ENCODE measurements around the gene C1D. TPM values are rescaled to one million over a fixed set of nuclear protein-coding genes. Genes with fewer than 3 reads are reported as not detected.

The C1D gene
- total RNA-seq, 1 donor from 2014 or later = 19.3 TPM

- DNase-seq (ENCODE audit: extremely low spot score, unreplicated experiment) = no peak
- no peak overlapping the region for H3K4me3 Mint-ChIP-seq (ENCODE audit: unreplicated experiment)
- no peaks in the 10 kb centered on the region for H3K4me1 Mint-ChIP-seq (ENCODE audit: unreplicated experiment)
- no peak overlapping the region for H3K27ac Mint-ChIP-seq (ENCODE audit: unreplicated experiment)
- H3K27me3 Mint-ChIP-seq (ENCODE audit: unreplicated experiment) = peaks cover 36% of the 10 kb centered on the region
- H3K36me3 Mint-ChIP-seq (ENCODE audit: unreplicated experiment) = no peaks in the 10 kb centered on the region
- no peak for TF ChIP-seq CTCF (IDR thresholded peaks at IDR 0.05)
- H3K9me3 Mint-ChIP-seq (ENCODE audit: unreplicated experiment) = no peaks in the 10 kb centered on the region
Measured at GRCh38 chr2:68094111-68094510, 31.3 kb upstream of the C1D start.

- H3K4me3 Mint-ChIP-seq (ENCODE audit: unreplicated experiment) = no peak overlapping the region
- DNase-seq (ENCODE audit: extremely low spot score, unreplicated experiment) = no peak
- no peak overlapping the region for H3K27ac Mint-ChIP-seq (ENCODE audit: unreplicated experiment)
- H3K4me1 Mint-ChIP-seq (ENCODE audit: unreplicated experiment) = no peaks in the 10 kb centered on the region
- H3K36me3 Mint-ChIP-seq (ENCODE audit: unreplicated experiment) = no peaks in the 10 kb centered on the region
- TF ChIP-seq CTCF (IDR thresholded peaks at IDR 0.05) = no peak
- peaks cover 38% of the 10 kb centered on the region for H3K27me3 Mint-ChIP-seq (ENCODE audit: unreplicated experiment)
- H3K9me3 Mint-ChIP-seq (ENCODE audit: unreplicated experiment) = no peaks in the 10 kb centered on the region
Measured at GRCh38 chr2:68093634-68094033, 30.8 kb upstream of the C1D start.

- no peaks in the 10 kb centered on the region for H3K9me3 Mint-ChIP-seq (ENCODE audit: unreplicated experiment)
- H3K27ac Mint-ChIP-seq (ENCODE audit: unreplicated experiment) = no peak overlapping the region
- H3K36me3 Mint-ChIP-seq (ENCODE audit: unreplicated experiment) = no peaks in the 10 kb centered on the region
- H3K27me3 Mint-ChIP-seq (ENCODE audit: unreplicated experiment) = peaks cover 47% of the 10 kb centered on the region
- no peak overlapping the region for H3K4me3 Mint-ChIP-seq (ENCODE audit: unreplicated experiment)
- no peak for TF ChIP-seq CTCF (IDR thresholded peaks at IDR 0.05)
- no peaks in the 10 kb centered on the region for H3K4me1 Mint-ChIP-seq (ENCODE audit: unreplicated experiment)
- DNase-seq (ENCODE audit: extremely low spot score, unreplicated experiment) = no peak
Measured at GRCh38 chr2:68091439-68092034, 28.7 kb upstream of the C1D start.

DNA sequence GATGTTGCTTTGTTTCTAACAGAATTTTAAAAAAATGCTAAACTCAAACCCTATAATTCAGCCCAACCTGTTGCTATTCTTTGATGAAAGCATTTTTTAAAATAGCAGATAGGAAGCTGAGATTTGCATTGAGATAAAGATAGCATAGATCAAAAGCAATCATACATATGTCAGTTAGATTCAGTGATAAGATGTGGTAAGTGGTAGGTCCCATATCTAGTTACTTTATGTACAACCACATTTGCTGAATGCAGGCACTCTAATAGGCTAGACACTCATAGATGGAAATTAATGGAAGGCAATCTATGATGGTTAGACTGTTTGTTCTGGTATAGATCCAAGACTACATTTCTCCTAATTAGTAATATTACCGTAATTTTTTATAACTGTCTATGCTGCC lies 27.2 kb upstream of the C1D start:
- H3K4me1 Mint-ChIP-seq (ENCODE audit: unreplicated experiment) = no peaks in the 10 kb centered on the region
- no peak overlapping the region for H3K4me3 Mint-ChIP-seq (ENCODE audit: unreplicated experiment)
- no peaks in the 10 kb centered on the region for H3K9me3 Mint-ChIP-seq (ENCODE audit: unreplicated experiment)
- no peak for TF ChIP-seq CTCF (IDR thresholded peaks at IDR 0.05)
- no peak for DNase-seq (ENCODE audit: extremely low spot score, unreplicated experiment)
- peaks cover 52% of the 10 kb centered on the region for H3K27me3 Mint-ChIP-seq (ENCODE audit: unreplicated experiment)
- H3K27ac Mint-ChIP-seq (ENCODE audit: unreplicated experiment) = no peak overlapping the region
- no peaks in the 10 kb centered on the region for H3K36me3 Mint-ChIP-seq (ENCODE audit: unreplicated experiment)

GRCh38 chr2:68088940-68089339 lies 26.1 kb upstream of the C1D start:
- peaks cover 47% of the 10 kb centered on the region for H3K27me3 Mint-ChIP-seq (ENCODE audit: unreplicated experiment)
- no peak overlapping the region for H3K27ac Mint-ChIP-seq (ENCODE audit: unreplicated experiment)
- H3K36me3 Mint-ChIP-seq (ENCODE audit: unreplicated experiment) = no peaks in the 10 kb centered on the region
- H3K4me3 Mint-ChIP-seq (ENCODE audit: unreplicated experiment) = no peak overlapping the region
- no peaks in the 10 kb centered on the region for H3K9me3 Mint-ChIP-seq (ENCODE audit: unreplicated experiment)
- no peak for DNase-seq (ENCODE audit: extremely low spot score, unreplicated experiment)
- no peaks in the 10 kb centered on the region for H3K4me1 Mint-ChIP-seq (ENCODE audit: unreplicated experiment)
- TF ChIP-seq CTCF (IDR thresholded peaks at IDR 0.05) = no peak

Measured in osteocyte (in vitro differentiated cells).